Mesenchymal stem cell (in vitro differentiated cells and primary cell): Measurements from ENCODE around the gene UROD.

Experiments
- DNase-seq: peaks from one replicate; pipeline ENCODE4 v3.0.0-alpha.2; 2013
- H2AFZ ChIP-seq: one replicate; pipeline ENCODE4 v1.6.1; 2013; ENCODE audit warnings: low read depth, mild to moderate bottlenecking, control low read depth, inconsistent platforms, low read length, moderate library complexity
- H2AK5ac ChIP-seq: 2 replicates; pipeline ENCODE4 v1.6.1; 2013; ENCODE audit warnings: low read length, moderate library complexity, mild to moderate bottlenecking, inconsistent platforms; ENCODE audit not compliant: severe bottlenecking
- H2BK120ac ChIP-seq: one replicate; pipeline ENCODE4 v1.6.1; 2013; ENCODE audit warnings: low read depth, mild to moderate bottlenecking, inconsistent platforms, low read length, moderate library complexity
- H2BK12ac ChIP-seq, 2 experiments: one replicate each; pipeline ENCODE4 v1.6.1; 2013; ENCODE audit warnings: inconsistent platforms in 2 of 2, low read length in 2 of 2, mild to moderate bottlenecking in 2 of 2, moderate library complexity in 2 of 2, control low read depth in 1 of 2
- H2BK15ac ChIP-seq: one replicate; pipeline ENCODE4 v1.6.1; 2013; ENCODE audit warnings: mild to moderate bottlenecking, low read depth, inconsistent platforms; ENCODE audit not compliant: poor library complexity, severe bottlenecking
- H2BK5ac ChIP-seq: 2 replicates; pipeline ENCODE4 v1.6.1; 2013; ENCODE audit warnings: low read depth, mild to moderate bottlenecking, low read length, control low read depth, inconsistent platforms; ENCODE audit not compliant: poor library complexity, severe bottlenecking
- H3K14ac ChIP-seq, 2 experiments: one replicate each; pipeline ENCODE4 v1.6.1; 2013; ENCODE audit warnings: inconsistent platforms in 2 of 2, low read length in 2 of 2, control low read depth in 1 of 2, mild to moderate bottlenecking in 1 of 2, moderate library complexity in 1 of 2
- H3K18ac ChIP-seq, 2 experiments: one replicate each; pipeline ENCODE4 v1.6.1; 2013; ENCODE audit warnings: inconsistent platforms in 2 of 2, low read length in 2 of 2, control low read depth in 1 of 2, low read depth in 1 of 2, mild to moderate bottlenecking in 1 of 2
- H3K23ac ChIP-seq, 2 experiments: one replicate each; pipeline ENCODE4 v1.6.1; 2013; ENCODE audit warnings: inconsistent platforms in 2 of 2, low read length in 2 of 2, mild to moderate bottlenecking in 2 of 2, moderate library complexity in 2 of 2, control low read depth in 1 of 2
- H3K27ac ChIP-seq: 2 replicates; pipeline ENCODE4 v1.5.1; 2013; ENCODE audit warnings: mild to moderate bottlenecking, moderate library complexity, low read length, control low read depth, inconsistent platforms; ENCODE audit not compliant: poor library complexity, severe bottlenecking
- H3K27me3 ChIP-seq, 2 experiments: 2 replicates each; pipeline versions ENCODE4 v1.6.1 to v1.7.0; 2013; ENCODE audit warnings: low read length in 2 of 2, mild to moderate bottlenecking in 2 of 2, moderate library complexity in 2 of 2, control low read depth in 1 of 2, inconsistent platforms in 1 of 2; ENCODE audit not compliant: control insufficient read depth in 1 of 2, insufficient read depth in 1 of 2
- H3K36me3 ChIP-seq, 2 experiments: 2 replicates each; pipeline versions ENCODE4 v1.6.1 to v1.7.0; 2013; ENCODE audit warnings: low read length in 2 of 2, control low read depth in 1 of 2, inconsistent platforms in 1 of 2, low read depth in 1 of 2, mild to moderate bottlenecking in 1 of 2; ENCODE audit not compliant: insufficient read depth in 2 of 2, control insufficient read depth in 1 of 2
- H3K4ac ChIP-seq, 2 experiments: one replicate each; pipeline ENCODE4 v1.6.1; 2013; ENCODE audit warnings: inconsistent platforms in 2 of 2, low read length in 2 of 2, mild to moderate bottlenecking in 2 of 2, moderate library complexity in 2 of 2, control low read depth in 1 of 2, low read depth in 1 of 2
- H3K4me1 ChIP-seq: 2 replicates; pipeline ENCODE4 v1.6.1; 2013; ENCODE audit warnings: low read depth, low read length, control low read depth; ENCODE audit not compliant: control insufficient read depth, insufficient read depth
- H3K4me2 ChIP-seq: 2 replicates; pipeline ENCODE4 v1.6.1; 2013; ENCODE audit warnings: low read length, mild to moderate bottlenecking, inconsistent platforms; ENCODE audit not compliant: poor library complexity, severe bottlenecking
- H3K4me3 ChIP-seq, 2 experiments: 2 replicates each; pipeline versions ENCODE4 v1.5.1 to v1.7.0; 2013; ENCODE audit warnings: low read length in 2 of 2, mild to moderate bottlenecking in 2 of 2, control low read depth in 1 of 2, low read depth in 1 of 2; ENCODE audit not compliant: insufficient read depth in 1 of 2
- H3K79me1 ChIP-seq: replicated peaks from 2 replicates; pipeline ENCODE4 v1.6.1; 2013; ENCODE audit warnings: mild to moderate bottlenecking, control low read depth, low read length, inconsistent platforms; ENCODE audit not compliant: poor library complexity, severe bottlenecking
- H3K9ac ChIP-seq: 2 replicates; pipeline ENCODE4 v1.7.0; 2013; ENCODE audit warnings: mild to moderate bottlenecking, low read length, moderate library complexity
- H3K9me3 ChIP-seq: 2 replicates; pipeline ENCODE4 v1.7.0; 2013; ENCODE audit warnings: mild to moderate bottlenecking, low read length; ENCODE audit not compliant: control insufficient read depth
- H4K8ac ChIP-seq: one replicate; pipeline ENCODE4 v1.6.1; 2013; ENCODE audit warnings: inconsistent platforms, mild to moderate bottlenecking, low read length, moderate library complexity
- H4K91ac ChIP-seq: one replicate; pipeline ENCODE4 v1.6.1; 2013; ENCODE audit warnings: mild to moderate bottlenecking, low read length, inconsistent platforms
- WGBS: methylation state at CpG from one replicate; pipeline ENCODE4 v1.1.7; 2013; ENCODE audit warnings: mixed read lengths; 5-methylcytosine and 5-hydroxymethylcytosine counted together

The UROD gene

DNA sequence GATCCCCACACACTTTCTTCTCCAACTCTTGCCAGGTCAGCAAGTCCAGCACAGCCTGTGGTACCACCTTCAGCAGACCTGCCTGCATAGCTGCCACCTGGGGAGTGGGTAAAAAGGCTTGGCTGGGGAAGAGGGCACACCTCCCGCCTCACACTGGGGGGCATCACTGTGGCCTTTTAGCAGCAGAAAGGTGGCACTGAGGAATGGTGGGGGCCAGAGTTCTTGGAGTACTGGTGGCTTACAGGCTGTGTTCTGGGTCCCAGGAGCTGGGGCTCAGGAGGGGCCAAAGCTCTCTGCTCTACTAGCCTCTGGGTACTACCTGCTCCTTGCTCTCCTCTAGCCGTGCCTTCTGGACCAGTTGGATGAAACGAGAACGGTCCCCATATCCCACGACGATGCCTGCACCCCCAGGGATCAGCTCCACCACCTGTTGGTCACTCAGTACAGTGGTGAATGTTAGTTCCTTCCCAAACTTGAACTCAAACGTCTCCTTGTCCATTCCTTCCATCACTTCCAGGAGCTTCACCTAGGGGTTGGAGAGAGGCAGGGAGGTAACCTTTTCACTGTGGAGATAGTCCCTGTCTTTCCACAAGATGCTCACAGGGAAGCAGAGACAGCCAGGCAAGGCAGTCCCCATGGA is 7.7 kb upstream of the UROD start:
- H4K8ac ChIP-seq, result no peak overlapping the region
- H3K23ac ChIP-seq, result no peak overlapping the region

GRCh38 chr1:45005761-45006160 is 6.3 kb upstream of the UROD start:
- Histone ChIP-seq H2BK5ac (no peak overlapping the region), H2BK15ac (no peak overlapping the region), H2BK120ac (no peak overlapping the region), H4K91ac (no peak overlapping the region), H3K9ac (no peak overlapping the region), H2BK12ac (no peak overlapping the region), H3K27ac (no peak overlapping the region), H2AK5ac (no peak overlapping the region), H2AFZ (no peak overlapping the region), H3K9me3 (no peaks in the 10 kb centered on the region), H3K4me1 (peaks cover 12% of the 10 kb centered on the region), H4K8ac (no peak overlapping the region), H3K23ac (no peak overlapping the region), H3K4me3 (no peak overlapping the region), H3K4me2 (no peak overlapping the region), H3K36me3 (peaks cover 82 to 90% of the 10 kb centered on the region in 2 experiments), H3K4ac (no peak overlapping the region), H3K18ac (no peak overlapping the region), H3K14ac (no peak overlapping the region), H3K27me3 (no peaks in the 10 kb centered on the region), H3K79me1 (peaks cover 31% of the 10 kb centered on the region)
- DNase-seq, result no peak
- 91% methylated on average over 6 of the region's 6 CpGs for WGBS

More for the DNA sequence above, 7.7 kb upstream of the UROD start:
- H2BK12ac ChIP-seq, result no peak overlapping the region
- H3K4me2 ChIP-seq, result no peak overlapping the region
- peaks cover 22% of the 10 kb centered on the region for H3K79me1 ChIP-seq
- WGBS, result 96% methylated on average over 6 of the region's 7 CpGs
- H3K36me3 ChIP-seq, result peaks cover 76 to 85% of the 10 kb centered on the region in 2 experiments
- H2AK5ac ChIP-seq, result no peak overlapping the region
- no peak overlapping the region for H2BK15ac ChIP-seq
- H3K14ac ChIP-seq, result no peak overlapping the region
- H3K4ac ChIP-seq, result no peak overlapping the region
- H3K9me3 ChIP-seq, result no peaks in the 10 kb centered on the region
- H3K4me1 ChIP-seq, result peaks cover 2% of the 10 kb centered on the region
- no peak overlapping the region for H2AFZ ChIP-seq
- H3K4me3 ChIP-seq, result no peak overlapping the region
- no peak overlapping the region for H3K27ac ChIP-seq
- H4K91ac ChIP-seq, result no peak overlapping the region
- H3K9ac ChIP-seq, result no peak overlapping the region
- H3K27me3 ChIP-seq, result no peaks in the 10 kb centered on the region
- no peak for DNase-seq
- no peak overlapping the region for H2BK5ac ChIP-seq
- no peak overlapping the region for H2BK120ac ChIP-seq
- no peak overlapping the region for H3K18ac ChIP-seq

GRCh38 chr1:45007311-45007710 is 4.7 kb upstream of the UROD start:
- WGBS, result 84% methylated on average over 11 of the region's 11 CpGs
- no peak overlapping the region for H2AK5ac ChIP-seq
- no peak overlapping the region for H4K91ac ChIP-seq
- H2BK120ac ChIP-seq, result no peak overlapping the region
- H2BK5ac ChIP-seq, result no peak overlapping the region
- H4K8ac ChIP-seq, result no peak overlapping the region
- H3K18ac ChIP-seq, result no peak overlapping the region
- H2BK15ac ChIP-seq, result no peak overlapping the region
- no peak overlapping the region for H3K4me2 ChIP-seq
- H3K14ac ChIP-seq, result no peak overlapping the region
- DNase-seq, result no peak
- H3K9me3 ChIP-seq, result no peaks in the 10 kb centered on the region
- H3K79me1 ChIP-seq, result peaks cover 31% of the 10 kb centered on the region
- H3K27me3 ChIP-seq, result no peaks in the 10 kb centered on the region
- no peak overlapping the region for H3K23ac ChIP-seq
- no peak overlapping the region for H3K4me3 ChIP-seq
- H2AFZ ChIP-seq, result no peak overlapping the region
- H3K9ac ChIP-seq, result no peak overlapping the region
- peaks cover 15% of the 10 kb centered on the region for H3K4me1 ChIP-seq
- H3K4ac ChIP-seq, result no peak overlapping the region
- H2BK12ac ChIP-seq, result no peak overlapping the region
- no peak overlapping the region for H3K27ac ChIP-seq
- peaks cover 75 to 76% of the 10 kb centered on the region in 2 experiments for H3K36me3 ChIP-seq

- Histone ChIP-seq H2AK5ac (no peak overlapping the region), H3K9me3 (no peaks in the 10 kb centered on the region), H3K4me2 (no peak overlapping the region), H2BK5ac (no peak overlapping the region), H3K4me1 (peaks cover 17% of the 10 kb centered on the region), H3K27ac (no peak overlapping the region), H3K4ac (no peak overlapping the region), H3K36me3 (peaks cover 67 to 68% of the 10 kb centered on the region in 2 experiments), H3K79me1 (peaks cover 31% of the 10 kb centered on the region), H2BK12ac (no peak overlapping the region), H4K91ac (no peak overlapping the region), H3K23ac (no peak overlapping the region), H3K9ac (no peak overlapping the region), H3K27me3 (no peaks in the 10 kb centered on the region), H2BK120ac (no peak overlapping the region), H2BK15ac (no peak overlapping the region), H3K4me3 (no peak overlapping the region), H3K14ac (no peak overlapping the region), H3K18ac (no peak overlapping the region), H2AFZ (no peak overlapping the region), H4K8ac (no peak overlapping the region)
- WGBS, result 99% methylated on average over 3 of the region's 3 CpGs
- DNase-seq, result no peak
Measured at GRCh38 chr1:45008076-45008475, 4.0 kb upstream of the UROD start.
